Sciatic nerve (tissue), 2 donors: ENCODE measurements around the gene NUPR2. TPM values are rescaled to one million over a fixed set of nuclear protein-coding genes. Genes with fewer than 3 reads are reported as not detected.
"Not testable (repeated sequence)": the region's sequence is repeated elsewhere in the genome, so short reads cannot be mapped to it uniquely, and the experiment has no call there.

ENCODE experiments used
- ATAC-seq: fragments of 200-7000 bp; cut with Tn5 transposase; one replicate; pipeline ENCODE4 v1.9.1; 2020; ENCODE audit warnings: mild to moderate bottlenecking, moderate library complexity
- DNase-seq: peaks from one replicate; pipeline ENCODE4 v3.0.0-alpha.2; 2020; ENCODE audit warnings: low spot score
- intact Hi-C: fragments of 100-400 bp; cut with DNase I; formaldehyde crosslinking; loops from one replicate; pipeline ENCODE4 v1.14.2; 2022
- total RNA-seq: library from RNA; stranded (reverse); fragmentation: NEBNext Ultra II Directional; extraction: Animal tissue kit (Norgen Biotek cat#: 25700); gene quantifications from one replicate; pipeline ENCODE4 v1.2.1, GENCODE V29; 2021
- donor health status: DM: no; HTN: no; CAD: no.
- donor health status: DM: no; HTN: no; CAD: no.

NUPR2 gene
- total RNA-seq, 1 donor from 2014 or later = not detected

- intact Hi-C loops, DNase-seq: not testable (repeated sequence)
- peak; percentile 17 for ATAC-seq
Observed at GRCh38 chr7:56092388-56092787, 23.8 kb downstream of the NUPR2 start.

GRCh38 chr7:56091591-56091990 is 24.6 kb downstream of the NUPR2 start:
- intact Hi-C loops = no loop called here
- ATAC-seq (peak; percentile 66), DNase-seq (no peak)

GRCh38 chr7:56087445-56087844 is 28.8 kb downstream of the NUPR2 start:
- intact Hi-C loops = no loop called here
- DNase-seq (no peak), ATAC-seq (no peak)

- no peak for DNase-seq
- intact Hi-C loops = no loop called here
- ATAC-seq = no peak
Observed at GRCh38 chr7:56086761-56087160, 29.5 kb downstream of the NUPR2 start.

- DNase-seq (no peak), ATAC-seq (no peak)
- intact Hi-C loops = no loop called here
Observed at GRCh38 chr7:56083150-56083785, 32.9 kb downstream of the NUPR2 start.

- DNase-seq = no peak
Observed at GRCh38 chr7:56081626-56082340, 34.4 kb downstream of the NUPR2 start.

GRCh38 chr7:56080726-56081435 is 35.3 kb downstream of the NUPR2 start:
- DNase-seq, ATAC-seq: not testable (repeated sequence)
- intact Hi-C loops = loop anchor here (1.0 kb wide), 1 partner anchor 25 kb away; the partner anchor contains the start of gene CHCHD2

More at GRCh38 chr7:56081626-56082340, 34.4 kb downstream of the NUPR2 start:
- intact Hi-C loops = no loop called here
- ATAC-seq = no peak

- intact Hi-C loops = loop anchor here (1.0 to 10.0 kb wide), 3 partner anchors 27 to 435 kb away; partner anchors contain the start of gene CHCHD2
- peak; percentile 83 for DNase-seq
- ATAC-seq = peak; percentile 85
Observed at GRCh38 chr7:56079450-56080185, 36.6 kb downstream of the NUPR2 start.

- peak; percentile 50 for DNase-seq
- no peak for ATAC-seq
- intact Hi-C loops = loop anchor here (10.0 kb wide), 2 partner anchors 73 to 433 kb away; no protein-coding TSS in a partner anchor
Observed at GRCh38 chr7:56078196-56078595, 38.0 kb downstream of the NUPR2 start.

- intact Hi-C loops = loop anchor here (10.0 kb wide), 2 partner anchors 73 to 433 kb away; no protein-coding TSS in a partner anchor
- DNase-seq = peak; percentile 50
- no peak for ATAC-seq
Observed at GRCh38 chr7:56077681-56078080, 38.5 kb downstream of the NUPR2 start.

GRCh38 chr7:56074371-56074791 is 41.8 kb downstream of the NUPR2 start:
- DNase-seq = peak; percentile 89
- intact Hi-C loops = loop anchor here (10.0 kb wide), 2 partner anchors 70 to 430 kb away; no protein-coding TSS in a partner anchor
- ATAC-seq = peak; percentile 93

- not testable (repeated sequence) for ATAC-seq
- peak; percentile 49 for DNase-seq
Observed at GRCh38 chr7:56066376-56066775, 49.8 kb downstream of the NUPR2 start.

More at GRCh38 chr7:56066376-56066775, 49.8 kb downstream of the NUPR2 start:
- intact Hi-C loops = not testable (repeated sequence)

Other genes starting within 250 kb of the NUPR2 start
- 7.1 TPM for gene ZNF713, start 229.0 kb downstream of the NUPR2 start, total RNA-seq
- gene MRPS17, start 164.5 kb downstream of the NUPR2 start, total RNA-seq = 8.1 TPM
- 47.4 TPM for gene NIPSNAP2, start 151.8 kb downstream of the NUPR2 start, total RNA-seq
- gene PSPH, start 65.0 kb downstream of the NUPR2 start, total RNA-seq = 11.5 TPM
- gene CCT6A, start 64.7 kb downstream of the NUPR2 start, total RNA-seq = 77.3 TPM
- gene SUMF2, start 52.1 kb downstream of the NUPR2 start, total RNA-seq = 86.4 TPM
- gene PHKG1, start 23.5 kb downstream of the NUPR2 start, total RNA-seq = 2.7 TPM
- gene CHCHD2, start 9.9 kb downstream of the NUPR2 start, total RNA-seq = 170 TPM